ENCODE data around the gene NUBPL. TPM values are rescaled to one million over a fixed set of nuclear protein-coding genes. Genes with fewer than 3 reads are reported as not detected.
"Not testable (repeated sequence)": the region's sequence is repeated elsewhere in the genome, so short reads cannot be mapped to it uniquely, and the experiment has no call there.

The NUBPL gene
- total RNA-seq, 1 donor = 12.1 TPM

- TF ChIP-seq, protein P1, sequence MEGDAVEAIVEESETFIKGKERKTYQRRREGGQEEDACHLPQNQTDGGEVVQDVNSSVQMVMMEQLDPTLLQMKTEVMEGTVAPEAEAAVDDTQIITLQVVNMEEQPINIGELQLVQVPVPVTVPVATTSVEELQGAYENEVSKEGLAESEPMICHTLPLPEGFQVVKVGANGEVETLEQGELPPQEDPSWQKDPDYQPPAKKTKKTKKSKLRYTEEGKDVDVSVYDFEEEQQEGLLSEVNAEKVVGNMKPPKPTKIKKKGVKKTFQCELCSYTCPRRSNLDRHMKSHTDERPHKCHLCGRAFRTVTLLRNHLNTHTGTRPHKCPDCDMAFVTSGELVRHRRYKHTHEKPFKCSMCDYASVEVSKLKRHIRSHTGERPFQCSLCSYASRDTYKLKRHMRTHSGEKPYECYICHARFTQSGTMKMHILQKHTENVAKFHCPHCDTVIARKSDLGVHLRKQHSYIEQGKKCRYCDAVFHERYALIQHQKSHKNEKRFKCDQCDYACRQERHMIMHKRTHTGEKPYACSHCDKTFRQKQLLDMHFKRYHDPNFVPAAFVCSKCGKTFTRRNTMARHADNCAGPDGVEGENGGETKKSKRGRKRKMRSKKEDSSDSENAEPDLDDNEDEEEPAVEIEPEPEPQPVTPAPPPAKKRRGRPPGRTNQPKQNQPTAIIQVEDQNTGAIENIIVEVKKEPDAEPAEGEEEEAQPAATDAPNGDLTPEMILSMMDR (IDR thresholded peaks at IDR 0.05; ENCODE audit: insufficient read depth, low read depth, low read length) = no peak
- no peak overlapping the region for H3K4me3 ChIP-seq (ENCODE audit: low read depth, low read length)
- peak; percentile 35 for DNase-seq (ENCODE audit: low read depth)
These were observed 294.1 kb downstream of the NUBPL start for GRCh38 chr14:31855262-31855661.

DNA sequence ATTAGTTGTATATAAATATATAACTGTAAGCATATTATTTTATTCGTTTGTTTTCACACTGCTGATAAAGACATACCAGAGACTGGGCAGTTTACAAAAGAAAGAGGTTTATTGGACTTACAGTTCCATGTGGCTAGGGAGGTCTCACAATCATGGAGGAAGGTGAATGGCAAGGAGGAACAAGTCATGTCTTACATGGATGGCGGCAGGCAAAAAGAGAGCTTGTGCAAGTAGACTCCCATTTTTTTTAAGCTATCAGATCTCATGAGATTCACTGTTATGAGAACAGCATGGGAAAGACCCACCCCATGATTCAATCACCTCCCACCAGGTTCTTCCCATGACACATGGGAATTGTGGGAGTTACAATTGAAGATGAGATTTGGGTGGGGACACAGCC is 294.8 kb downstream of the NUBPL start:
- not testable (repeated sequence) for H3K4me3 ChIP-seq (ENCODE audit: low read depth, low read length); DNase-seq (ENCODE audit: low read depth)

DNA sequence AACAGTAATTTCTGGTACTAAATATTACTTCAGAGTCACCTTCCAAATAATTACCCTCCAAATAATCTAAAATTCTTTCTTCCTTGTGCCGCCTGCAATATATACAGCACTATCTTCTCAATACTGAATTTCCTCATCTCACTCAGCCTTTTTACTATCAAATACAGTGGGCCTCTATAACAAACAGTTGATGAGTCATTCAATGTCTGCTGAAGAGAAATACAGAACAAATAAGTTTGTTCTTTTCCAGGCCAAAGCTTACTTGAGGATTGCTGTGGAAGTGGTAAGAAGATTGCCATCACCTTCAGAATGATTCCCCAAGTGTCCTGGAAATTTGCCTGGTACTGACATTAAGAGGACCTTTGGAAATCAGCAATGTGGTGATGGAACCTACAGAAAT is 297.7 kb downstream of the NUBPL start:
- peak; percentile 39 for DNase-seq (ENCODE audit: low read depth)
- TF ChIP-seq, protein P1 (IDR thresholded peaks at IDR 0.05; ENCODE audit: insufficient read depth, low read depth, low read length) = no peak
- no peak overlapping the region for H3K4me3 ChIP-seq (ENCODE audit: low read depth, low read length)

DNA sequence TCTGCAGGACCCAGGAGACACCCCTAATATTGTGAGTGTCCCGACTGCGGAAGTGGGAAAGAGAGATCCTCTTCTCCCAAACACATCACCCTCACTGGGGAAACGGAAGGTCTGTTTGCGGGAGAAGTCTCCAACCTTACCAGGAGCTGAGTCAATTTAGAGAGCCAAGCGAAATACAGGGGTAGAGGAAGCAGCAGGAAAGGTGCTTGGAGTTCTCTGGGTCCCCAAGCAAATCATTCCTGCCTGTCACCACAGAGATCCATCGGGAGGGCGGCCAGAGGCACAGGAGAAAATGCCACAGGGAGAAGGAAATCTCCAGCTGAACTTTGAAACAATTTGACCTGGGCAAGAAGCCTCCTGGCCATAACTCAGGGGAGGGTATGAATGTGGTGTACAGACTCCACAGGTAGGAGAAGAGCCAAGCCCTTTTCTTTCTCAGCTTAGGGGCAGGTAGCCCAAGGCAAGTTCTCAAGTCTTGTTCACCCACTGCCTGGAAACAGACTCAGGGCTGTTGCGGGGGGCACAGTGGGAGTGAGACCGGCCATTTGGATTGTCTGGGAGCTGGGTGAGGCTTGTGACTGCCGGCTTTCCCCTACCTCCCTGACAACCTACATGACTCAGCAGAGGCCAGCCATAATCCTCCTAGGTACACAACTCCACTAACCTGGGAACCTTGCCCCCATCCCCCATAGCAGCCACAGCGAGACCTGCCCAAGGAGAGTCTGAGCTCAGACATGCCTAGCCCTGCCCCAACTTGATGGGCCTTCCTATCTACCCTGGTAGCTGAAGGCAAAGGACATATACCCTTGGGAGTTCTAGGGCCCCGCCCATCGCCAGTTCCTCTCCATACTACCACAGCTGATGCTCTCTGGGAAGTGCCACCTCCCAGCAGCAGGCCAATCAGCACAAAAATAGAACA is 304.0 kb downstream of the NUBPL start:
- no peak for DNase-seq (ENCODE audit: low read depth)
- TF ChIP-seq, protein P1 (IDR thresholded peaks at IDR 0.05; ENCODE audit: insufficient read depth, low read depth, low read length) = no peak
- no peak overlapping the region for H3K4me3 ChIP-seq (ENCODE audit: low read depth, low read length)

DNA sequence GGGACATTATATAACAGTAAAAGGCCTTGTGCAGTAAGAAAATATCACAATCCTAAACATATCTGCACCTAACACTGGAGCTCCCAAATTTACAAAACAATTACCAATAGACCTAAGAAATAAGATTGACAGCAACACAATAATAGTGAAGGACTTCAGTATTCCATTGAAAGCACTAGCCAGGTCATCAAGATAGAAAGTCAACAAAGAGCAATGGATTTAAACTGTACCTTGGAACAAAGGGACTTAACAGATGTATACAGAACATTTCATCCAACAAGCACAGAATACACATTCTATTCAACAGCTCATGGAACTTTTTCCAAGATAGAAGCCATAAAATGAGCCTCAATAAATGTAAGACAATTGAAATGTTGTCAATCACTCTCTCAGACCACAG is 306.4 kb downstream of the NUBPL start:
- TF ChIP-seq, protein P1 (IDR thresholded peaks at IDR 0.05; ENCODE audit: insufficient read depth, low read depth, low read length) = no peak
- no peak for DNase-seq (ENCODE audit: low read depth)
- no peak overlapping the region for H3K4me3 ChIP-seq (ENCODE audit: low read depth, low read length)

DNA sequence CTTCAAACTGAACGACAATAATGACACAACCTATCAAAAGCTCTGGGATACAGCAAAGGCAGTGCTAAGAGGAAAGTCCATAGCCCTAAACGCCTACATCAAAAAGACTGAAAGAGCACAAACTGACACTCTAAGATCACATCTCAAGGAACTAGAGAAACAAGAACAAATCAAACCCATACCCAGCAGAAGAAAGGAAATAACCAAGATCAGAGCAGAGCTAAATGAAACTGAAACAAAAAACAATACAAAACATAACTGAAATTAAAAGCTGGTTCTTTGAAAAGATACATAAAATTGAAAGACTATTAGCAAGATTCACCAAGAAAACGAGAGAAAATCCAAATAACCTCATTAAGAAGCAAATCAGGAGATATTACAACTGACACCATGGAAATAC is 306.9 kb downstream of the NUBPL start:
- H3K4me3 ChIP-seq (ENCODE audit: low read depth, low read length); DNase-seq (ENCODE audit: low read depth): not testable (repeated sequence)

GRCh38 chr14:31876741-31877140 is 315.5 kb downstream of the NUBPL start:
- TF ChIP-seq, protein P1 (IDR thresholded peaks at IDR 0.05; ENCODE audit: insufficient read depth, low read depth, low read length) = no peak
- DNase-seq (ENCODE audit: low read depth) = no peak
- no peak overlapping the region for H3K4me3 ChIP-seq (ENCODE audit: low read depth, low read length)

DNA sequence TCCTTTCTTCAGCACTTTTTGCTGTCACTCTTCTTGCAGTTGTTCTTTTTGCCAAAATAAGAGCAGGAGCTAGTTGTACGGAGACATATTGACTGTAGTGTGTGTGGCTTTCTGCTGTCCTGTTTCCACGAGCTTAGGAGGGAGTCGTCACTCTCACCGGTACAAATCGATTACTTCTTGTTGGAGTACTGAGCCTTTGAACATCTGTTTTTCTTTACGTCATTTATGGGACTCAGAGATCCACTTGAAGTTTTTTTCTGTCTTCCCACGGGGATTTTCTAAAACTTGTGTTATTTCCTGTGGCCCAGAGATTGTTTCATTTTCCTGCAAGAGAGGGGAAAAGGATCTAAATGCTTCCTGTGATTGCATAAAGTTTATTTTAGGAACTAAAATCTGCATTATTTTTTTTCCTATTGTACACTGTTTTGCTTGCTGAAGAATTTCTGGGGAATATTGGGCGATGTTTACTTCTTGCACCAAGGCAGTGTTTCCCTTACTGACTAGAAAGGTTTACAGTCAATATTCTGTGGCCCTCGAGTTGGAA is 316.1 kb downstream of the NUBPL start:
- DNase-seq (ENCODE audit: low read depth) = peak; percentile 85

More for the DNA sequence above, 316.1 kb downstream of the NUBPL start:
- no peak overlapping the region for H3K4me3 ChIP-seq (ENCODE audit: low read depth, low read length)
- TF ChIP-seq, protein P1 (IDR thresholded peaks at IDR 0.05; ENCODE audit: insufficient read depth, low read depth, low read length) = no peak

All from fibroblast of villous mesenchyme (primary cell).